Glutamatergic neuron (in vitro differentiated cells): ENCODE results near the gene PTPN14. TPM values are rescaled to one million over a fixed set of nuclear protein-coding genes. Genes with fewer than 3 reads are reported as not detected.

ENCODE experiments used
- DNase-seq: peaks from one replicate; pipeline ENCODE4 v3.0.0; 2022
- H3K27ac Mint-ChIP-seq: one replicate; pipeline ENCODE4 v1.8.0; 2020; ENCODE audit warnings: mild to moderate bottlenecking, mixed read lengths, inconsistent platforms; ENCODE audit not compliant: unreplicated experiment
- H3K27me3 Mint-ChIP-seq: one replicate; pipeline ENCODE4 v1.8.0; 2020; ENCODE audit warnings: mild to moderate bottlenecking, moderate library complexity, mixed read lengths, inconsistent platforms; ENCODE audit not compliant: unreplicated experiment
- H3K36me3 Mint-ChIP-seq: one replicate; pipeline ENCODE4 v1.8.0; 2020; ENCODE audit warnings: mild to moderate bottlenecking, mixed read lengths, inconsistent platforms; ENCODE audit not compliant: unreplicated experiment
- H3K4me1 Mint-ChIP-seq: one replicate; pipeline ENCODE4 v1.8.0; 2020; ENCODE audit warnings: mild to moderate bottlenecking, low read depth, mixed read lengths, inconsistent platforms; ENCODE audit not compliant: unreplicated experiment
- H3K4me3 Mint-ChIP-seq: one replicate; pipeline ENCODE4 v1.8.0; 2020; ENCODE audit warnings: mild to moderate bottlenecking, mixed read lengths, inconsistent platforms; ENCODE audit not compliant: unreplicated experiment
- H3K9me3 Mint-ChIP-seq: one replicate; pipeline ENCODE4 v1.8.0; 2020; ENCODE audit warnings: mild to moderate bottlenecking, moderate library complexity, mixed read lengths, inconsistent platforms; ENCODE audit not compliant: unreplicated experiment
- total RNA-seq: library from RNA; stranded (reverse); fragmentation: NEBNext Ultra II Directional; extraction: Animal tissue kit (Norgen Biotek cat#: 25700); gene quantifications from one replicate; pipeline ENCODE4 v1.2.1, GENCODE V29; 2021; ENCODE audit not compliant: unreplicated experiment
- TF ChIP-seq, protein P1 (sequence below): fragments of 200-600 bp; sonication (generic); IDR thresholded peaks from one replicate; pipeline ENCODE4 v1.5.0; 2021; ENCODE audit not compliant: partially characterized antibody, unreplicated experiment

Gene PTPN14
- total RNA-seq, 1 donor from 2014 or later = 1.7 TPM

DNA sequence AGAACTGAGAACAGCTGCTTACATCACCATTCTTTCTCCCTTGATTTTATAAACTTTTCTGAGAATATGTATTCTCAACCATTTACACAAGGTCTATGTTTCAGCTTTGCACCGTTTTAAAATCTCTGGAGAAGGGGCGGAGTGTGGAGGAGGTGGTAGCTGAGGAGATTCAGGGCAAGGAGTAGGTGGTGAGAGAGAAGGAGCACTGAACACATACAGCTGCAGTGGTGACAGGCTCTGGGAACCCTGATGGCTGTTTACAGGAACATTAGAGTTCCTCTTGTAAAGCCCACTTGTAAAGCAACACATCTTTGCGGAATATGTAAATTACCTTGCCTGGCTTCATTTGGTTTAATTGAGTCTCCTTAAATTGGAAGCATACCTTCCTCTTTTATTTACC, 180.8 kb downstream of the PTPN14 start:
- no peaks in the 10 kb centered on the region for H3K36me3 Mint-ChIP-seq
- TF ChIP-seq, protein P1, sequence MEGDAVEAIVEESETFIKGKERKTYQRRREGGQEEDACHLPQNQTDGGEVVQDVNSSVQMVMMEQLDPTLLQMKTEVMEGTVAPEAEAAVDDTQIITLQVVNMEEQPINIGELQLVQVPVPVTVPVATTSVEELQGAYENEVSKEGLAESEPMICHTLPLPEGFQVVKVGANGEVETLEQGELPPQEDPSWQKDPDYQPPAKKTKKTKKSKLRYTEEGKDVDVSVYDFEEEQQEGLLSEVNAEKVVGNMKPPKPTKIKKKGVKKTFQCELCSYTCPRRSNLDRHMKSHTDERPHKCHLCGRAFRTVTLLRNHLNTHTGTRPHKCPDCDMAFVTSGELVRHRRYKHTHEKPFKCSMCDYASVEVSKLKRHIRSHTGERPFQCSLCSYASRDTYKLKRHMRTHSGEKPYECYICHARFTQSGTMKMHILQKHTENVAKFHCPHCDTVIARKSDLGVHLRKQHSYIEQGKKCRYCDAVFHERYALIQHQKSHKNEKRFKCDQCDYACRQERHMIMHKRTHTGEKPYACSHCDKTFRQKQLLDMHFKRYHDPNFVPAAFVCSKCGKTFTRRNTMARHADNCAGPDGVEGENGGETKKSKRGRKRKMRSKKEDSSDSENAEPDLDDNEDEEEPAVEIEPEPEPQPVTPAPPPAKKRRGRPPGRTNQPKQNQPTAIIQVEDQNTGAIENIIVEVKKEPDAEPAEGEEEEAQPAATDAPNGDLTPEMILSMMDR = no peak
- H3K4me1 Mint-ChIP-seq = peaks cover 5% of the 10 kb centered on the region
- no peak overlapping the region for H3K27ac Mint-ChIP-seq
- H3K9me3 Mint-ChIP-seq = peaks cover 1% of the 10 kb centered on the region
- DNase-seq = no peak
- H3K4me3 Mint-ChIP-seq = no peak overlapping the region
- no peaks in the 10 kb centered on the region for H3K27me3 Mint-ChIP-seq

GRCh38 chr1:214369364-214369763, 182.0 kb downstream of the PTPN14 start:
- no peak for DNase-seq
- H3K27me3 Mint-ChIP-seq = peaks cover 2% of the 10 kb centered on the region
- H3K4me1 Mint-ChIP-seq = peaks cover 15% of the 10 kb centered on the region
- TF ChIP-seq, protein P1 = no peak
- no peaks in the 10 kb centered on the region for H3K36me3 Mint-ChIP-seq
- no peak overlapping the region for H3K27ac Mint-ChIP-seq
- H3K9me3 Mint-ChIP-seq = peaks cover 9% of the 10 kb centered on the region
- no peak overlapping the region for H3K4me3 Mint-ChIP-seq

- no peak for DNase-seq
- peaks cover 8% of the 10 kb centered on the region for H3K27me3 Mint-ChIP-seq
- peaks cover 22% of the 10 kb centered on the region for H3K4me1 Mint-ChIP-seq
- no peak overlapping the region for H3K27ac Mint-ChIP-seq
- TF ChIP-seq, protein P1 = no peak
- peaks cover 11% of the 10 kb centered on the region for H3K9me3 Mint-ChIP-seq
- H3K36me3 Mint-ChIP-seq = no peaks in the 10 kb centered on the region
- H3K4me3 Mint-ChIP-seq = no peak overlapping the region
These were observed 183.6 kb downstream of the PTPN14 start for GRCh38 chr1:214367841-214368240.

DNA sequence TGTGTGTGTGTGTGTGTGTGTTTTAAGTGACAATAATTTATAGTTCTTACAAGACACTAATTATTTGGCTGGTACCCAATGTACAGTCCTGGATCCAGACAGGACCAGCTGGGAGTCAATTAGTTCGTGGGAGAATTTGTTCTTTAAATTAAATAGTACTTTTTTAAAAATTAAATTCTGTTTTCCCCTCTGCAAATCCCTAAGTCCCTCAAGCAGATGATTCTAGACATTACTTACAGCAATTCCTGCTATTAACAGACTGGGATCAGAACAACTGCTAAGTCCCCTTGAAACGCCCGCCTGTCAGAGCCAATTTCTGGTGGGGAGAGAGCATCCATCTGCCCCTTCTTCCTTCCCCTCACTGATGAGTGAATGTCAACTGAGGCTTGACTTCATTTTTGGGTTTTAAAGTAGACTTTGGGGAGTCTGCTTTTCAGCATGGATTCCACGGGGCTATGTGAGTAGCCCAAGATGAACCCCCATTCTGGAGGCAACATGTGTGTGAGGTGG, 186.6 kb downstream of the PTPN14 start:
- DNase-seq = peak; percentile 40
- H3K27ac Mint-ChIP-seq = peak overlapping the region; percentile 97
- H3K4me1 Mint-ChIP-seq = peaks cover 25% of the 10 kb centered on the region
- TF ChIP-seq, protein P1 = no peak
- H3K27me3 Mint-ChIP-seq = peaks cover 8% of the 10 kb centered on the region
- peak overlapping the region; percentile 82 for H3K4me3 Mint-ChIP-seq
- no peaks in the 10 kb centered on the region for H3K36me3 Mint-ChIP-seq
- H3K9me3 Mint-ChIP-seq = peaks cover 11% of the 10 kb centered on the region

DNA sequence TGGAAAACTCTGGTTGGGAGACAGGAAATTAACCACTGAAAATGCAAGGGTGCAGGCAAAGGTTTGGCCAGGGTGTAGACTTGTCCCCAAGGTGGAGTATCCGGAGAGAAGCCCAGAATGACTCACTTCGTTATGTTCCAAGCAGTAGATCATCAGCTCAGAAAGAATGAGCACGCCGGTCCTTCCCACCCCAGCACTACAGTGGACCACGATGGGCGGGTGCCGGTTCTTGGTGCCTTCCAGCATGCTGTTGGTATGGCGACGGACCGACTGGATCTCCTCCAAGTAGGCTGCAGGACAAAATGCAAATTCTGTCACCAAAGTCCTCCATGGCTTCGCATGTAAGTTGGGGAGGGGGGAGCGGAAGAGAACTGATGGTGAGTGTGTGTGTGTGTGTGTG, 187.0 kb downstream of the PTPN14 start:
- Mint-ChIP-seq H3K27me3 (peaks cover 8% of the 10 kb centered on the region), H3K36me3 (no peaks in the 10 kb centered on the region), H3K27ac (peak overlapping the region; percentile 97), H3K4me1 (peaks cover 25% of the 10 kb centered on the region), H3K4me3 (peak overlapping the region; percentile 82), H3K9me3 (peaks cover 11% of the 10 kb centered on the region)
- TF ChIP-seq, protein P1 = no peak
- peak; percentile 39 for DNase-seq
